Body of pancreas (tissue), 4 donors: ENCODE results near the gene PSMD5. TPM values are rescaled to one million over a fixed set of nuclear protein-coding genes. Genes with fewer than 3 reads are reported as not detected.
A peak's percentile ranks its signal among the peaks of the same experiment; 100 is the strongest.

Experiments
- ATAC-seq: fragments of 150-250 bp; one replicate; pipeline ENCODE4 v1.9.1; 2016
- DNase-seq, 4 donors: peaks; one replicate each; pipeline ENCODE4 v3.0.0-alpha.2; 2019
- H3K27ac ChIP-seq, 4 donors: fragments of 200-600 bp; sonication (generic); 1 replicate in 3 of 4; 2 replicates in 1 of 4; pipeline versions ENCODE4 v1.5.1 to v1.6.1; 2016 to 2019; ENCODE audit warnings: mild to moderate bottlenecking in 1 of 4, mixed read lengths in 1 of 4, moderate library complexity in 1 of 4
- H3K27me3 ChIP-seq, 2 donors: fragments of 200-600 bp; sonication (generic); one replicate each; pipeline ENCODE4 v1.6.0; 2016; ENCODE audit warnings: mild to moderate bottlenecking in 1 of 2
- H3K36me3 ChIP-seq, 2 donors: fragments of 200-600 bp; sonication (generic); replicated peaks in 1 of 2; 2 replicates each; pipeline ENCODE4 v1.5.1; 2016; ENCODE audit warnings: low read depth in 2 of 2; ENCODE audit not compliant: insufficient read depth in 1 of 2
- H3K4me1 ChIP-seq: fragments of 200-600 bp; sonication (generic); one replicate; pipeline ENCODE4 v1.6.0; 2016
- H3K4me3 ChIP-seq, 2 donors: fragments of 200-600 bp; sonication (generic); 1 replicate in 1 of 2; 2 replicates in 1 of 2; pipeline ENCODE4 v1.5.1; 2016 to 2019
- H3K9me3 ChIP-seq, 3 donors: fragments of 200-600 bp; sonication (generic); 1 replicate in 2 of 3; 2 replicates in 1 of 3; pipeline ENCODE4 v1.5.1; 2016
- POLR2A ChIP-seq, 3 donors: fragments of 450-650 bp; IDR thresholded peaks; one replicate each; pipeline ENCODE4 v1.6.1; 2016; ENCODE audit warnings: antibody characterized with exemption in 3 of 3, mild to moderate bottlenecking in 2 of 3
- WGBS, 2 donors: methylation state at CpG; one replicate each; pipeline ENCODE4 v1.1.5; 2017; 5-methylcytosine and 5-hydroxymethylcytosine counted together
- intact Hi-C: fragments of 100-400 bp; cut with DNase I; formaldehyde crosslinking; loops from one replicate; pipeline ENCODE4 v1.15.1; 2023
- total RNA-seq, 2 donors: library from RNA; depleted of rRNA; stranded (reverse); fragments of >200 nt; gene quantifications; one replicate each; pipeline ENCODE4 v1.1.0, GENCODE V29; 2016
- TF ChIP-seq, protein P1 (sequence below), 7 experiments: fragments of 450-650 bp in 4 of 7; fragments of 200-600 bp in 3 of 7; sonication (generic) in 3 of 7; IDR thresholded peaks; one replicate each; pipeline ENCODE4 v1.5.1; 2016 to 2019; ENCODE audit warnings: antibody characterized with exemption in 7 of 7

Gene PSMD5
- total RNA-seq, 2 donors from 2014 or later: 20.8 to 31.0 TPM

DNA sequence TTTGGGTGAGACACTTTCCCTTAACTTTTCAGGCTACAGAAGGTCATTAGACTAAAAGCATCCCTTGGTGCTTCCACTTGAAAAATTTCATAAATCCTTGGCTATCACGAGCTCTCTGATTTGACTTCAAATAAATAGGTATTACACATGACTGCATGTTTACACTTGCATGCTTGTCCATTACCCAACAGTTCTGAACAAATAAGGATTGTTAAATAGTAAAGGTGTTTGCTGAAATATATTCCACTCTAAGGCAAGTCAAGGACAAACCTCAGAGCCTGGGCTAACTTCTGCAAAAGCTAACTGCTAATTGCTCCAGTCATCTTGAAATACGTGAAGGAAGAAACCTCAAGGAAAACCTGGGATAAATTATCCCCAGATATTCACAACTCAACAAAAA, 64.0 kb downstream of the PSMD5 start:
- ATAC-seq (peak; percentile 82), DNase-seq (peak in 2 of 4 donors; percentile 14 to 18)

DNA sequence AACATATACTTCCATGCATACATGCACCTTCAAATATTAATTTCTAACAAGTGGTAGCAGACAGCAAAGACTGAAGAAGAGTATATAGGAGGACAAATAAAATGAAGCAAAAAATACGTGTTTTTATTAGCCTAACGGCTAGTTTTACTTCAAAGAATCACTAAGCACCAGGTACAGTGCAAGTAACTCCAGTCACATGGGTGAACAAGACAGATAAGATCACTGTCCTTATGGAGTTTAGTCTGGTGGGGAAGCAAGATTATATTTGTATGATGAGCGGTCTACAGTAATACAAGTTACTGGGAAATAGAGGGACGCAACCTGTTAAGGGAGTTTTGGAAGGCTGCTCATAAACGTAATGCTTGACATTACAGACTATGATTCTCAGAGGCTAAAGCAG, 65.5 kb downstream of the PSMD5 start:
- ATAC-seq (no peak), DNase-seq (no peak)
- H3K27me3 ChIP-seq: no peaks in the 10 kb centered on the region
- no peak for TF ChIP-seq POLR2A (IDR thresholded peaks at IDR 0.05)
- TF ChIP-seq, protein P1, sequence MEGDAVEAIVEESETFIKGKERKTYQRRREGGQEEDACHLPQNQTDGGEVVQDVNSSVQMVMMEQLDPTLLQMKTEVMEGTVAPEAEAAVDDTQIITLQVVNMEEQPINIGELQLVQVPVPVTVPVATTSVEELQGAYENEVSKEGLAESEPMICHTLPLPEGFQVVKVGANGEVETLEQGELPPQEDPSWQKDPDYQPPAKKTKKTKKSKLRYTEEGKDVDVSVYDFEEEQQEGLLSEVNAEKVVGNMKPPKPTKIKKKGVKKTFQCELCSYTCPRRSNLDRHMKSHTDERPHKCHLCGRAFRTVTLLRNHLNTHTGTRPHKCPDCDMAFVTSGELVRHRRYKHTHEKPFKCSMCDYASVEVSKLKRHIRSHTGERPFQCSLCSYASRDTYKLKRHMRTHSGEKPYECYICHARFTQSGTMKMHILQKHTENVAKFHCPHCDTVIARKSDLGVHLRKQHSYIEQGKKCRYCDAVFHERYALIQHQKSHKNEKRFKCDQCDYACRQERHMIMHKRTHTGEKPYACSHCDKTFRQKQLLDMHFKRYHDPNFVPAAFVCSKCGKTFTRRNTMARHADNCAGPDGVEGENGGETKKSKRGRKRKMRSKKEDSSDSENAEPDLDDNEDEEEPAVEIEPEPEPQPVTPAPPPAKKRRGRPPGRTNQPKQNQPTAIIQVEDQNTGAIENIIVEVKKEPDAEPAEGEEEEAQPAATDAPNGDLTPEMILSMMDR (IDR thresholded peaks at IDR 0.05): no peak
- H3K4me1 ChIP-seq: peaks cover 18% of the 10 kb centered on the region
- H3K9me3 ChIP-seq: no peaks in the 10 kb centered on the region
- H3K36me3 ChIP-seq: peaks cover 0 to 13% of the 10 kb centered on the region in 2 donors
- no peak overlapping the region for H3K4me3 ChIP-seq
- WGBS, 2 donors: 92 to 95% methylated on average over 5 of the region's 5 CpGs
- H3K27ac ChIP-seq: no peak overlapping the region
- intact Hi-C loops: no loop called here

More for the DNA sequence above, 64.0 kb downstream of the PSMD5 start:
- no peak overlapping the region for H3K4me3 ChIP-seq
- H3K36me3 ChIP-seq: peaks cover 0 to 13% of the 10 kb centered on the region in 2 donors
- H3K4me1 ChIP-seq: peaks cover 18% of the 10 kb centered on the region
- no peaks in the 10 kb centered on the region for H3K27me3 ChIP-seq
- intact Hi-C loops: no loop called here
- peak overlapping the region in 3 of 4 donors; percentile 38 to 50 (median 45) for H3K27ac ChIP-seq
- no peaks in the 10 kb centered on the region for H3K9me3 ChIP-seq
- whole genome bisulfite sequencing, 2 donors: 18 to 19% methylated on average over 2 of the region's 2 CpGs
- no peak for TF ChIP-seq POLR2A (IDR thresholded peaks at IDR 0.05)
- TF ChIP-seq, protein P1 (IDR thresholded peaks at IDR 0.05): no peak

DNA sequence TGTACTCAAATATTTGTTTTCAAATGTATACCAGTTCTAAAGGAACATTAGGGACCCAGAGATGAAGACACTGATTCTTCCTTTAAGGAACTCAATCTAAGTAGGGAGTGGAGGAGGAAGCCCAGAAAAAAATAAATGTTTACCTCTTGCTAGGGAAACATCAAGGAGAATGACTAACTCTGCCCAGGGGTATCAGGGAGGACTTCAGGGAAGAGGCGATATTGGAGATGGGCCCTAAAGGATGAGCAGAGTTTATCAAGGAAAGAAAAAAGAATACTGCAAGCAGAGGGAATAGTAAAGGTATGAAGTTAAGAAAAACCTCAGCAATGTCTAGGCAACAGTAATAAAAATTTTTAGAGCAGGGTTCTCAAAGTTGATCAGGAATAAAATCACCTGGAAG, 65.9 kb downstream of the PSMD5 start:
- DNase-seq (no peak), ATAC-seq (no peak)
- WGBS, 2 donors: 94% methylated on average over 1 of the region's 1 CpG
- Histone ChIP-seq H3K27ac (no peak overlapping the region), H3K36me3 (peaks cover 0 to 13% of the 10 kb centered on the region in 2 donors), H3K9me3 (no peaks in the 10 kb centered on the region), H3K4me3 (no peak overlapping the region), H3K4me1 (peaks cover 18% of the 10 kb centered on the region), H3K27me3 (no peaks in the 10 kb centered on the region)
- intact Hi-C loops: no loop called here
- no peak for TF ChIP-seq POLR2A (IDR thresholded peaks at IDR 0.05)
- TF ChIP-seq, protein P1 (IDR thresholded peaks at IDR 0.05): no peak

DNA sequence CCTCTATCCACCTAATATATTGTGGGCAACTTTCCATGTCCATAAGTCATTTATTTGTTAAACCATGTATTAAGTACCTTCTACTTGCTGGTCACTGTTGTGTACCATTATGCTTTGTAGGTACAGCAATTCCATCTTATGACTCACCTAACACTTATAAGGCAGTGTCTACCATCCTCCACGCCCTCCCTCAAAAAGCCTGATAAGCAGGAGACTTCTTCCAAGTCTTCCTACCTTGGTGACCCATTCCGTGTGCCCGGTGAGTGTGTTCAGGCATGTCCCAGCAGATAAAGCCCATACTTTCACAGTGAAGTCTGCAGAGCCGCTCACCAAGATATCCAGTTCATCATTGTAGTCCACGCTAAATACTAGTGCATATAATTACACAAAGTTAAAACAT, 66.9 kb downstream of the PSMD5 start:
- H3K9me3 ChIP-seq: no peaks in the 10 kb centered on the region
- H3K27ac ChIP-seq: no peak overlapping the region
- H3K4me3 ChIP-seq: no peak overlapping the region
- H3K27me3 ChIP-seq: no peaks in the 10 kb centered on the region
- no peak for DNase-seq
- 97 to 99% methylated on average over 5 of the region's 5 CpGs for WGBS, 2 donors
- peaks cover 0 to 13% of the 10 kb centered on the region in 2 donors for H3K36me3 ChIP-seq
- ATAC-seq: no peak
- TF ChIP-seq POLR2A (IDR thresholded peaks at IDR 0.05): no peak
- TF ChIP-seq, protein P1 (IDR thresholded peaks at IDR 0.05): no peak
- intact Hi-C loops: no loop called here
- peaks cover 18% of the 10 kb centered on the region for H3K4me1 ChIP-seq

GRCh38 chr9:120774719-120775118, 68.0 kb downstream of the PSMD5 start:
- peaks cover 18% of the 10 kb centered on the region for H3K4me1 ChIP-seq
- H3K4me3 ChIP-seq: no peak overlapping the region
- intact Hi-C loops: no loop called here
- DNase-seq (no peak), ATAC-seq (no peak)
- no peaks in the 10 kb centered on the region for H3K9me3 ChIP-seq
- no peaks in the 10 kb centered on the region for H3K27me3 ChIP-seq
- H3K36me3 ChIP-seq: peaks cover 0 to 15% of the 10 kb centered on the region in 2 donors
- no peak for TF ChIP-seq POLR2A (IDR thresholded peaks at IDR 0.05)
- TF ChIP-seq, protein P1 (IDR thresholded peaks at IDR 0.05): no peak
- 86 to 91% methylated on average over 4 of the region's 4 CpGs for WGBS, 2 donors
- H3K27ac ChIP-seq: no peak overlapping the region
